GM15510 (cell line): Measurements from ENCODE around the gene VRK2.

Experiments used
- POLR2A ChIP-seq: IDR thresholded peaks from 3 replicates; pipeline ENCODE4 v1.6.1; 2011; ENCODE audit warnings: borderline replicate concordance; ENCODE audit not compliant: insufficient read length; ENCODE audit errors: extremely low read depth

VRK2 gene

DNA sequence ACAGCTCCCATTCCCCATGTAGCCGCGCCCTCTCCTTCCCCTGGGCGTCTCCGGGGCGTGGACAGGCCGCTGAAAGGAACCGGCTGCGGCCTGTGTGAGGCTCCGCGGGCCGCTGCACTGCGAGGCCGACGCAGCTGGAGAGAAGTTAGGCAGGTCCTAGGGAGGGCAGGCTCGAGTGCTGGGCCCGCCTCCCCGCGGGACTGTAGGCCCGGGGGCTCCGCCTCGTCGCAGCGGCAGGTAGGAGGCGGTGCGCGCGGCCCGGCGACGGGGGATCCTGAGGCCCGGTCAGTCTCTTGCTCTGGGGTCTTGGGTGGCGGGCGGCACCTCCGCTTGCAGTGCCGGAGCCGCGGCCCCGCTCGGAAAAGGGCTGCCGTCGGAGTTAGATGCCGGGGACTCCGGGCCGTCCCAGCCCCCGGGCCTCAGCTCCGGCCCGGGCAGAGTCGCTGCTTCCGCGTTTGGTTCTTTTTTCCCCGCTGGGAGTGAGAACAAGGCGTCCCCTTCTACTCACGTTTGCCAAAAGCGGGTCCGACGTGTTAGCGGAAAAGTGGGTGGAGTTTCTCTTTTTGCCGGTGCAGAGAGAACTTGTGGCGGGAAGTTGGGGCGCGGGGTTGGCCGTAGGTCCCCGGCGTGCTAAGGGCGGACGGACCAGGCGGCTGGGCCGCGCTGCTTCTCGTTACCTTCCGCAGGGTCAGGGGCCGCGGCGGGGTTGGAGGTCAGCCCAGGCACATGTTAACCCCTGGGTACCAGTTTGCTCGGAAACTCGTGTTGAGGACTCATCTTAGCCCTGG, at the start of gene VRK2:
Gene VRK2, plus strand, starts transcription at position 222 of the 788 bp plus-strand sequence. CDS start 2,026 bp downstream, outside the sequence.
- peak; percentile 95 for TF ChIP-seq POLR2A

DNA sequence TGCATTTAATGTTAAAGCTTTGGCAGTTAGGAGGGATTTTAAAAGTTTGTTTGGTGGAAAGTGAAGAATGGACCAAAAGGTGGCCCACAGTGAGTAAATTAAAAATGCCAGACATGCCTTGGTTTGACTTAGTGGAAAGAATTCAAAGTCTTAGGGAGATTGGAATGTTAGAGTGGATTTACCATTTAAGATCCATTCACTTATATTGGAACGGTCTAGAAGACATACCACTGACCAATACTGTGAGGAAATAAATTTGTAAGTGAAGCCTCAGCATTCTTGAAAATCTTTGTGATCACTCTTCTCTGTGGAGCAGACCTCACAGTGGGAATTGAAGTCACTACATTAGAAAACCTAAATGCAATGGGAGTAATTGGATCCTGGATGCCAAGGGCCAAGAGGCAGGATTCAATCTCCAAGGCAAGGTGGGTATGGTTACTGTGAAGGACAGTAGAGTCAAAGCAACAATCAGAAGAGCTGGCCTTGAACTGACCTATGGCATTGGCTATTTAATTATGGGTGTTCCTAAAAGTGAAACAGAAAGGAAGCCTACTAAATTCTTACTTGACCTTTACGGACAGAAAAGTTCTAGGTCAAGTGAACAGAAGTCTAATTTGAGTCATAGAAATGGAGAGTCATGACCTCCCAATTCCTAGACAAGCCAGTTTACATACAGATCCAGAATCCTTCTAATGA, 40.2 kb upstream of the VRK2 start:
- no peak for TF ChIP-seq POLR2A

DNA sequence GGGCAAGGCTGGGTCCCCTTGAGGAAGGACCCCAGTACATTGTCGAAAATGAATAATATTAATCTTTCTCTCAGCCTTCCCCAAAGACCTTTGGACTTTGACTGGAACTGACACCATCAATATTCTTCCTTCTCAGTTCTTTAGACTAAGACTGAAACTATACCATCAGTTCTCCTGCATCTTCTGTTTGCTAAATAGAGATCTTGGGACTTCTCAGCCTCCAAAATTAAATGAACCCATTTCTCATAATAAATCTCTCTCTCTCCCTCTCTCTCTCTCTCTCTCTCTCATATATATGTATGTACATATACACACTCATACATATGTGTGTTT, 39.7 kb upstream of the VRK2 start:
- TF ChIP-seq POLR2A = no peak

DNA sequence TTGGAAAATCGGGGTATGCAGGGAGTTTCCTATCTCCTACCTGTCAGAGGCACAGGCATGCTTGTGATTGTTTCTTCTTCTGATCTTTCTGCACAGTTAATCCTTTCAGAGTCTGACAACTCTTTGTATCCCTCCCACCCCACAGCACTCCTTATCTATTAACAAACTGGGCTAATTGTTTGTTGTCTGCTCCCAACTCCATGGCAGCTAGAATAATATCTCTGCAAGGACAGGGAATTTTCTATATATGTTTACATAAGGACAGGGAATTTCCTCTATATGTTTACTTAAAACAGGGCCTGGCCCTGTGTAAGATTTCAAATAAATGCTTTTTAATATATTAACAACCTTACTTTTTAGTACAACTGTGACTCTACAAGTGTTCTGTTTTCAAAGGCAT, 36.0 kb upstream of the VRK2 start:
- TF ChIP-seq POLR2A = no peak

DNA sequence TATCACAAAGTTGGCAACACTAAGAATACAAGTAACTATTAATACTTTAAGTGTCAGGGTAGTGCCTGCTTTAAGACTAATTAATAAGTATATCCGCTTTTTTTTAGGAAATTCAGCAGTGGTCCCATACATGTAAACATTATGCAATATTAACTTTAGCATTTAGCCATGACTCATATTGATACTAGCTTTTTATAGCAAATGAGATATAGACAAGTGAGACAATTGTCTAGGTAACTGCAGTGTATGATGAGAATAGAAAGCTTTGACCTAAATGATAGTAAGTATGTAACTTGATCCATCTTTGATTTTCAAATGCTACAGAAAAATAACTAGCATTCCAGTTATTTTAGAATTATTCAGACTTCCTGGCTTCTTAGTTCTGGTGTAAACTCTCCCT, 27.4 kb upstream of the VRK2 start:
- TF ChIP-seq POLR2A = no peak

DNA sequence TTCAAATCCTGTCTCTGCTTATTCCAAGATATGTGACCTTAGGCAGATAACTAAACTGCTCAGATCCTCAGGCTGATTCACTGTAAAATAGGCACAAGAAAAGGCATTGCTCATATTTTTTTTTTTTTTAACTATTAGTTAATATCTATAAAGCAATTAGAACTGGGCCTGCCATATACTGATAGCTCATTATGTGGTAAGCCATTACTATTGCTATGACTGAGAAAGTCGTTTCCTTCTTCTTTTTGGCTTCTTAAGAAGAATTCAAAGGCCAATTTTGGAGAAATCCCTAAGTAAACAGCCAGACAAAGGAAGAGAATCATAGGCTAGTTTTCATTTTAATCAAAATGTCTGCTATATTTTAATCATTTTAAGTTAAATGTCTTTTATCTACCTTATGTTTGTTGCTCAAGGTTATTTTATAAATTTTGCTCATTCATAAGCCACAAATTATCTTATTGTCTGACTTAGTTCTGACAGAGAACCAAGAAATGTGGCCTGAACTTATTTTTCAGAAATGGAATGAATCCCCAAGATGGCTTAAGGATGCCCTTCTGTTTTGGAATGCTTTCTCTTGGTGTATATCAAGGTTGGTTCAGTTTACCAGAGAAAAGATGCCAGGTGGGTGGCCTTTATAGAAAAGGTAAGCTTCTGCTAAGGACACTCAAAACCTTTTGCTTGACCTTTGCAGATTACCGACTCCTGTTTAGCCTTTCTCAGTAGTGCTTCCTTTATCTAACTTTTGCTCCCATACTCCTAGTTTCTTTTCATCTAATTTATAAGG, 21.3 kb upstream of the VRK2 start:
- TF ChIP-seq POLR2A = no peak

DNA sequence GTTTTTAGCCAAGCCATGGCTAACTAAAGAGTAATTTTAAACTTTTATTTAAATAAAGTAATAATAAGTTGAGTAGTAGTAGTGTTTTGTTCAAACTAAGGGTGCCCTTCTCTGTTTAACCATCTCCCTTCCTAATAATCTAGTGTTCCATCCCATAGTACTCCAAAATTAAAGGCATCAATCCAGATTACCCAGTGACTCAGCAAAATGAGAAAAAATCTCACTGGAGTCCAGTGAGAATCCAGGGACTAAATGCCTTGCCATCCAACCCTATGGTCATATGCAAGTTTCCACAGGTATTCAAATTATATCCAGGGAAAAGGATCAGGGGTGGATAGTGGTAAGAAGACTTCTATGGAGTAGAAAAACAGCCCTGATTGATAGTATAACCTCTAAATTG, 19.6 kb upstream of the VRK2 start:
- TF ChIP-seq POLR2A = no peak

DNA sequence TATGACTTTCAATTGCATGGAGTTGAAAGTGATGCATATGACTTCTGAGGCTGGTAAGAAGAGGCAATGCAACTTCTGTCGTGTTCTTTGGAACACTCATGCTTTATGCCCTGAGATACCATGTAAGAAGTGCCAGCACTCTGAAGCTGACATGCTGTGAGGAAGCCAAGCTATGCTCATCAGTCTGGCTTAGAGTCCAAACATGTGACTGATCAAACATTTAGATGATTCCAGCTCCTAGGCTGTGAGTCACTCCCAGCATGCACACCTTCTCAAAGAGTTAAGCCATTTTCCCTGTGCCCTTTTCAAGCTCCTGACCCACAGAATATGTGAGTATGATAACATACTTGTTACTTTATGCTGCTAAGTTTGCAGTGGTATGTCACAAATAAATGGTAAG, 15.8 kb upstream of the VRK2 start:
- no peak for TF ChIP-seq POLR2A

DNA sequence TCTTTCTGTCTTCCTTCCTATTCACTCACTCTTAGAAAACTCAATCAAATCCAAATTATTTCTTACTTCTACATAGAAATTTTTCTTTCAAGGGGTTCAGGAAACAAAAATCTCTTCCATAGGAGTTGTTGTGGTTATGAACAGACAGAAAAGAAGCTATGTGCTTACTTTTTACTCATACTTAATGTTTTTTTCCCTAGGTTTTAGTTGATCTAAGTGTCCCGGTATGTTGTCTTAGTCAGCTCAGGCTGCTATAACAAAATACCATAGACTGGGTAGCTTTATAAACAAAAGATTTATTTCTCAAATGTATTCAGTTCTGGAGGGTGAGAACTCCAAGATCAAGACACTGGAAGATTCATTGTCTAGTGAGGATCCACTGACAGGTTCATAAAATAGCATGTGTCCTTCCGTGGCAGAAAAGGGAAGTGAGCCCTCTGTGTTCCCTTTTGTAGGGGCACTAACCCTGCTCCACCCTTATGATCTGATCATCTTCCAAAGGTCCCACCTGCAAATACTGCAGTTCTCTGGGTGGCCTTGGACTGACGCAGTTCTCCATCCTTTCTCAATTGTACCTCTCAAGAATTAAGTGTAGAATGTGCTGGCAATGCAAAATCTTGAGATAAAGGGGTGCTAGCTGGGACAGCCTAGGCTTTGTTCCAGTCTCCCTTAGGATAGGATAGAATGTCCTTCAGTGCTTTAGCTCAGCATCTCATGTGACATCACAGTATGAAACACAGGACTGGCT, 14.4 kb upstream of the VRK2 start:
- no peak for TF ChIP-seq POLR2A

DNA sequence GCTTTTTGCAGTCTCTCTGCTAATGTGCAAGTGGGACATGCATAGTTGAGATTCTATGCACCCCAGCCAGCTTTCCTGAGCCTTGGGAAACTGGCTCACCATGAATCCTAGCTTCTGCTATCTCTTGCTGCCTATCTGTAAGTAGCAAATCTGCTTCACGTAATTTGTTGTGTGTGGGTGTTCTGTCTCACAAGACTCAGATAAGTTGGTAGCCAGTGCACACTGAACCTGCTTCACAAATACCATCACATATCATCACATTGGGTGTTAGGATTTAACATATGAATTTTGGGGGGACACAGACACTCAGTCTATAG, 13.9 kb upstream of the VRK2 start:
- TF ChIP-seq POLR2A = no peak

DNA sequence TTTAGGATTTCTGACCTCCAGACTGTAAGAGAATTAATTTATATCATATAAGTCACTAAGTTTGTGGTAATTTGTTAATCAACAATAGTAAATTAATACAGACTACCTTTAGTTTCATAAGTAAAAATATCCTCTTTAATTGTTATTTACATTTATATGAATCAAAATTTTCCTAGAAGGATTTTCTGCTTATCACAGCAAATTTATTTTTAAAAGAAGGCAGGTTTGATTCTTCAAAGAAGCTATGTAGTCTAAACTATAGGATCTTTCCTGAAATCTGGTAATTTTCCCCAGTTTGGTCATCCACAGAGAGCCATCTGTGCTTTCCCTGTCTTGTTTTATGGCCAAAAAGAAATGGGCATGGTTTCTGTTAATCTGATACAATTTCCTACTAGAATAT, 13.1 kb upstream of the VRK2 start:
- no peak for TF ChIP-seq POLR2A

DNA sequence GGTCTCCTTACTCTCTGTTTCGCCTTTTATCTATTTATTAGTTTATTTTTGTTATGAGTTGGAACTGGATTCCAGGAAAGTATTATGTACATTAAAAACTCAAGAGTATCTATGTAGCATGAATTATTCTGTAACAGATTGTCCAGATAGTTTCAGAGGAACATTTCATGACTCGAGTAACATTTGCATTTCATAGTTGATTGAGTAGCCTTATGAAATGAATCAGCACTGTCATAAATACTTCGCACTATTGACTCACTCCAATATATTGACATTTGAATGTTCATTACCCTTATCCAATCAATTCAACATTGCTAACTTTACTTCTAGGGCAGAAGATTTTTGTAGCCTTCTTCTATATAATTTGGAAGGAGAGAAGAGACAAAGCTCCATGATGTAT, 11.3 kb upstream of the VRK2 start:
- TF ChIP-seq POLR2A = no peak

DNA sequence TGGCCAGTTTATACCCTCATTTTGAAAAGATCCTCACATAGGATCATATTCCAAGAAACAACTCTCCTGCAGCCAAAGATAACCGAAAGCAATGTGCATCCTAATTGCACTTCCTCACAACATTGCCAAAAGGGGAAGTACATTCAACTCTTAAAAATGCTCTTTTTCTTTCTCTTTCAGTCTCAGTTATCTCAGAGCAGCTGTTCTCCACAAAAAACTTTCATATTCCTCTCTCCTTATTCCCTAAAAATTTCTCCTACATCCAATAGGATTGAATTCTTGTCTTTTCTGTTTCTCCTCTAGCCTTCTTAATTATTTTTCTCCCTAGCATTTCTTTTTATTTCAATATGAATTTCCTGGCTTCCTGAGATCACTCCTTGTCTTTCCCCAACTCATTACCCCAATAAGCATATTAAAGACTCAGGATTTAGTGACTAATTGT, 7.4 kb upstream of the VRK2 start:
- TF ChIP-seq POLR2A = no peak

DNA sequence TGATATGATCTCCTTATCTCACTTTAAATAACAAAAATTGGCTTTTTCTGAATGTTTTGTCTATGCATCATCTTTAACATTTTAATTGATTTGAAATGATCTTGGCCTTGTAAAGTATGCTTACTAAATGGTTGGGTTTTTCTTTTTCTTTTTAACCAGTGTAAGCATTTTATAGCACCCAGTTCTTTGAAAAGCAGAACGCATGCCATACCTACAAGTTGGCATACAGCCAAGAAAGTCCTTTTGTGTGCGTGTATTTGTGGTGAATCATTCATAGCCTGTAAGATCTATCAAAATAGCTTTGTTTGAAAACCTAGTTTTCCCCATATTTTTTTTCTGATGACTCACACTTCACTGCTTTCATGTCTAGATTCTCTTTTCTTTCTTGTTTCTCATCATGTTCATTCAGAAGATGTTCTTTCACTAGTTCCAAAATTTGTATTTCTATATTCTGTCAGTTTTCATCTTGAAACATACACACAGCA, 4.1 kb upstream of the VRK2 start:
- TF ChIP-seq POLR2A = no peak

DNA sequence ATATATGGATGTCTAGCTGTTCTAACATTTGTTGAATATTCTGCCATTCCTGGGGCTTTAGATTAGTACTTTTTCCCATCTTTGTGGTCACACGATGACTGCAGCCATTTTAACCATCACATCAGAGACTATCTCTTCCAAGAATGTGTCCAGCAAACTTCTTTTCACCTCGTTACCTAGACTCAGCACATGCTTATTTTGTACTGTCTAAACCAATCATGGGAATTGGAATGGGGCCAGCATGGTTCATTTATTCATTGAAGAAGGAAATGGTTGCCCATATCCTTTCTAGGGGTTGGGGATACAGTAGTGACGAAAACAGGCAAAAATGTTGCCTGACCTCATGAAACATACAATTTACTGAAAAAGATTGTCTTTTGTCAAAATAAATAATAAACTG, 2.5 kb upstream of the VRK2 start:
- no peak for TF ChIP-seq POLR2A

DNA sequence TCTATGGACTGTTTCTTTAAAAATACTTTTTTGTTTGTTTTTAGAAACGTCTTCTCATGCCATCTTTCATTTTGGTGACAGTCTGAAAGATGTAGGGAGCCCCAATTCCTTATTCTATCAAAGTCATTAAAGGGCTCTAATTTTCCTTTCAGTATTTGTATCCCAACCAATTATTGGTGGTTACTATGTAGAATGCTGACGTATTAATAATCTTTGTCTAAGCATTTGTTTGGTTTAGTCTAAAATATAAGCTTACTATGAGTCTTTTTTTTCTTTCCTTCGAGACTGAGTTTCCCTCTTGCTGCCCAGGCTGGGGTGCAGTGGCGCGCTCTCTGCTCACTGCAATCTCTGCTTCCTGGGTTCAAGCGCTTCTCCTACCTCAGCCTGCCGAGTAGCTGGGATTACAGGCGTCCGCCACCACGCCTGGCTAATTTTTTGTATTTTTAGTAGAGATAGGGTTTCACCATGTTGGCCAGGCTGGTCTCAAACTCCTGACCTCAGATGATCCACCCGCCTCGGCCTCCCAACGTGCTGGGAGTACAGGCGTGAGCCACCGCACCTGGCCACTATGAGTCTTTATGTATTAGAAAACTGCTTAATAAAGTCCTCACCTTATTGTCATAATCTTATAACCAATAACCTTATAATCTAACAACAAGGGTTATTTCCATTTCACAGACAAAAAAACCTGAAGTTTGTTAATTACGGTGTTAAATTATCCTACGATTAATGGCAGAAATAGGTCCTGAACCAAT, 849 bp upstream of the VRK2 start:
- no peak for TF ChIP-seq POLR2A
